Measurements from ENCODE around the gene SH2B2.
"Not testable (repeated sequence)": the region's sequence is repeated elsewhere in the genome, so short reads cannot be mapped to it uniquely, and the experiment has no call there.

Gene SH2B2

DNA sequence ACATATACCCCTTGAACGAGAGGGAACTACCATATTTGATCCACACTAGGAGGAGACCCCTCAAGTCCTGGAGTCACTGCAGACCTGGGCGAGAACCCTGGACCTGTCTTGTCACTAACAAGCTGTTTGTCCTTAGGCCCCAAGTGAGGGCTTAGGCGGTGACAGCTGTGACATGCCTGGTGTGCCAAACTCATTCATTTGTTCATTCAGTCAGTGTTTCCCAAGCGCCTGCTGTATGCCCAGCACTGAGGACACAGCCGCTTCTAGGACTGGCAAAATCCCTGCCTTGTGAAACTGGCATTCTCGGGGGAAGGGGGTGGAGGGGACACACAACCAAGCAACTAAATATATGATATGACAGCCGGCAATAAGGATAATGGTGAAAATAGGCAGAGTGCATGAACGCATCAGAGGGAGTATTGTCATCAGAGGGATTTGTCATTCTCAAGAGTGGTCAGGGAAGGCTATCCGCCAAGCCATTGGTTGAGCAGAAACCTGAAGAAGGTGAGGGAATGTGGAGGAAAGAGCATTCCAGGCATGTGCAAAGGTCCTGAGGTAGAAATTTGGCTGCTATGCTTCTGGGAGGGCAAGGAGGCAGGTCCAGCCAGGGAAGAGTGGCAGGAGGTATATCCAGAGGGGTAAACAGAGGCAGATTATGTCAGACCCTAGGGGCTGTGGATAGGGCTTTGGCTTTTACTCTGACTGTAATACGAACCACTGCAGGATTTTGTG, 11.0 kb downstream of the SH2B2 start:
- no peak for DNase-seq (ENCODE audit: extremely low spot score)
- TF ChIP-seq, protein P1, sequence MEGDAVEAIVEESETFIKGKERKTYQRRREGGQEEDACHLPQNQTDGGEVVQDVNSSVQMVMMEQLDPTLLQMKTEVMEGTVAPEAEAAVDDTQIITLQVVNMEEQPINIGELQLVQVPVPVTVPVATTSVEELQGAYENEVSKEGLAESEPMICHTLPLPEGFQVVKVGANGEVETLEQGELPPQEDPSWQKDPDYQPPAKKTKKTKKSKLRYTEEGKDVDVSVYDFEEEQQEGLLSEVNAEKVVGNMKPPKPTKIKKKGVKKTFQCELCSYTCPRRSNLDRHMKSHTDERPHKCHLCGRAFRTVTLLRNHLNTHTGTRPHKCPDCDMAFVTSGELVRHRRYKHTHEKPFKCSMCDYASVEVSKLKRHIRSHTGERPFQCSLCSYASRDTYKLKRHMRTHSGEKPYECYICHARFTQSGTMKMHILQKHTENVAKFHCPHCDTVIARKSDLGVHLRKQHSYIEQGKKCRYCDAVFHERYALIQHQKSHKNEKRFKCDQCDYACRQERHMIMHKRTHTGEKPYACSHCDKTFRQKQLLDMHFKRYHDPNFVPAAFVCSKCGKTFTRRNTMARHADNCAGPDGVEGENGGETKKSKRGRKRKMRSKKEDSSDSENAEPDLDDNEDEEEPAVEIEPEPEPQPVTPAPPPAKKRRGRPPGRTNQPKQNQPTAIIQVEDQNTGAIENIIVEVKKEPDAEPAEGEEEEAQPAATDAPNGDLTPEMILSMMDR (IDR thresholded peaks at IDR 0.05; ENCODE audit: control extremely low read depth, extremely low read depth, low read depth, missing control alignments) = no peak
- ChIA-PET CTCF (interaction anchor here (1.2 to 1.3 kb wide), 2 partner anchors 11 to 18 kb away, joined by 3 read pairs; no protein-coding TSS in a partner anchor), POLR2A (interaction anchor here (0.6 kb wide), 1 partner anchor 1870 kb away, joined by 3 read pairs; no protein-coding TSS in a partner anchor)

DNA sequence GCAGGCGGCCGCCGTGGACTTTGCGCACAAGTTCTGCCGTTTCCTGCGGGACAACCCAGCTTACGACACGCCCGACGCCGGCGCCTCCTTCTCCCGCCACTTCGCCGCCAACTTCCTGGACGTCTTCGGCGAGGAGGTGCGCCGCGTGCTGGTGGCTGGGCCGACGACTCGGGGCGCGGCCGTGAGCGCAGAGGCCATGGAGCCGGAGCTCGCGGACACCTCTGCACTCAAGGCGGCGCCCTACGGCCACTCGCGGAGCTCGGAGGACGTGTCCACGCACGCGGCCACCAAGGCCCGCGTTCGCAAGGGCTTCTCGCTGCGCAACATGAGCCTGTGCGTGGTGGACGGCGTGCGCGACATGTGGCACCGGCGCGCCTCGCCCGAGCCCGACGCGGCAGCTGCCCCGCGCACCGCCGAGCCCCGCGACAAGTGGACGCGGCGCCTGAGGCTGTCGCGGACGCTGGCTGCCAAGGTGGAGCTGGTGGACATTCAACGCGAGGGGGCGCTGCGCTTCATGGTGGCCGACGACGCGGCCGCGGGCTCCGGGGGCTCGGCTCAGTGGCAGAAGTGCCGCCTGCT, 14.1 kb downstream of the SH2B2 start:
- TF ChIP-seq, protein P1 (IDR thresholded peaks at IDR 0.05; ENCODE audit: control extremely low read depth, extremely low read depth, low read depth, missing control alignments) = no peak
- ChIA-PET POLR2A (no interaction called here), CTCF (no interaction called here)
- no peak for DNase-seq (ENCODE audit: extremely low spot score)

DNA sequence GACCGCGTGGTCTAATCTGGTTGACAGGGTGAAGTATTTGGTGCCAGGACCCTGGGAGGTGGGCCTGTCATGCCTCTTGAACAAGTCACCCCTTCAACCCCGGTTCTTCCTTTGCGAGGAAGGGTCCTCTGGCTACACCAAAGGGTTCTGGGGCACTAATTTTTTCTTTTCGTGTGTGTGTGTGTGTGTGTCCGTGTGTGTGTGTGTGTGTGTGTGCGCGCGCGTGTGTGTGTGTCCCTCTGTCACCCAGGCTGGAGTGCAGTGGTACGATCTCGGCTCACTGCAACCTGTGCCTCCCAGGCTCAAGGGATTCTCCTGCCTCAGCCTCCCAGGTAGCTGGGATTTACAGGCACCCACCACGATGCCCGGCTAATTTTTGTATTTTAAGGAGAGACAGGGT, 14.7 kb downstream of the SH2B2 start:
- CTCF ChIA-PET; DNase-seq (ENCODE audit: extremely low spot score): not testable (repeated sequence)
- POLR2A ChIA-PET = interaction anchor here (1.0 kb wide), 1 partner anchor 14 kb away, joined by 4 read pairs; no protein-coding TSS in a partner anchor

DNA sequence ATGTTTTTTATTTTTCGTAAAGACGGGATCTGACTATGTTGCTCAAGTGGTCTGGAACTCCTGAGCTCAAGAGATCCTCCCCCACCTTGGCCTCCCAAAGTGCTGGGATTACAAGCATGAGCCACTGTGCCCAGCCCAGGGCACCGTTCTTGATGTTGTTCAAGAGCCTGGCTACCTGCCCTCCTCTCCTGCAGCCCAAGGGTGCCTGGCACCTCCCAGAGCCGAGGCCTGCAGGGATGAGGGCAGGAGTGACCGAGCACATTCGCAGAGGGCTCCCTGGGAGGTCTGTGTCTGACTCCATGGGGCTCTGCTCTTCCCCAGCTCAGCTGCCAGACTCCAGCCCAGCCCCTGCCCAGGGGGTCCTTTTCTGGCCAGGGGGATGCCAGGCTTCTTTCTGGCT, 15.4 kb downstream of the SH2B2 start:
- TF ChIP-seq, protein P1 (IDR thresholded peaks at IDR 0.05; ENCODE audit: control extremely low read depth, extremely low read depth, low read depth, missing control alignments) = no peak
- POLR2A ChIA-PET = interaction anchor here (1.0 kb wide), 1 partner anchor 14 kb away, joined by 4 read pairs; no protein-coding TSS in a partner anchor
- DNase-seq (ENCODE audit: extremely low spot score) = no peak
- CTCF ChIA-PET = no interaction called here

DNA sequence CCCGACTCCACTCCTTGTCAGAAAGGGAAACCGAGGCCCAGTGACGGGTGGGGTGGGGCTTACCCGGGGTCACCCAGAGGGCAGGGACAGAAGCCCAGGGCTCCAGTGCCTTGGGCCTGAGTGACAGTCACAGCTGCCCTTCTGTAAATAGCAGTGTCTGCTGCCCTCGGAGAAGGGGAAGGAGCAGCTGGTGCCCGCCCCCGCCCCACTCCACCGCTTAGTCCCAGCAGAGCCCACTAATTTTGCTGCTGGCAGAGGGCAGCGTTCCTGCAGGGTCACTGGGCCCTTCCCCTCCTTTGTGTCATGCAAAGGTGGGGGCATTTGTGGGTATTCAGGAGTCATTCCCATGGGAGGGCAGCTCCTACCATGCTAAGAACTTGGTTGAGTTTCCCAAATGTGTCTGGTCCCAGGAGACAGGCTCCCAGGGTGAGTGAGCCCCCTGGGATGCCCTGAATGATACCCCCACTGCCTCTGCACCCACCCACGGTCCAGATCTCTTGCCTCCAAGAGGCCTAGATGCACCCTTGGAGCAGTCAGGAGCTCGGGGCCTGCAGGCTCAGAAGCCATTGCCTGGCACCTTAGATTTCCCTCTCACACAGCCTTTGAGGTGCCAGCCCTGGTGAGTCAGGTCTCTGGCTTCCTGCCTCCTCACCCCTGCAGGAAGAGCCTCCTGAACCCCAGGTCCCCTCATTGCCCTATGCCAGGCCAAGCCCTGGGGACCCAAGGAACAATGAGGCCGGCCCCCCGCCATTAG, 17.2 kb downstream of the SH2B2 start:
- no peak for DNase-seq (ENCODE audit: extremely low spot score)
- ChIA-PET POLR2A (no interaction called here), CTCF (interaction anchor here (0.8 to 2.1 kb wide), 5 partner anchors 9 to 88 kb away, joined by 3 to 13 read pairs (median 3); no protein-coding TSS in a partner anchor)
- TF ChIP-seq, protein P1 (IDR thresholded peaks at IDR 0.05; ENCODE audit: control extremely low read depth, extremely low read depth, low read depth, missing control alignments) = no peak

DNA sequence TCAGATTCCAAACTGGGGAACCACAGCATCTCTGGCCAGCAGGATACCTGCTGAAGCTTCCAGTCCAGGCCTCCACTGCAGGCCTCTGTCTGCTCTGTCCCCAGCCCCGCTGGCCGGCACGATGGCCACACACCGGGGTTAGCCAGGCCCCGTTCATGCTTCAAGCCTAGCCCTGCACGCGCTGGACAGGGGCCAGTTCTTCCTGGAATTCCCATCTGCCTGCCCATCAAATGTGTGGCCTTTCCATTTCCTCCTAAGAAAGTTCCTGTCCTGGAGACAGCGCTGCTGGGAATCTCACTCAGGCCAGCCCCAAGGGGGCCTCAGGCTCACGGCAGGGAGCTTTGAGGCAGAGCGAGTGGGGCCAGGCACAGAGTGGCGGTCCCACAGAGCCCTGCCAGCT, 18.0 kb downstream of the SH2B2 start:
- TF ChIP-seq, protein P1 (IDR thresholded peaks at IDR 0.05; ENCODE audit: control extremely low read depth, extremely low read depth, low read depth, missing control alignments) = no peak
- ChIA-PET CTCF (interaction anchor here (0.8 to 2.1 kb wide), 4 partner anchors 13 to 87 kb away, joined by 3 to 13 read pairs (median 3); no protein-coding TSS in a partner anchor), POLR2A (no interaction called here)

More for the DNA sequence above, 18.0 kb downstream of the SH2B2 start:
- DNase-seq (ENCODE audit: extremely low spot score) = no peak

Measured in GM10248 (cell line).